Naive thymus-derived CD4-positive, alpha-beta T cell (primary cell): ENCODE results near the gene CNNM3. TPM values are rescaled to one million over a fixed set of nuclear protein-coding genes. Genes with fewer than 3 reads are reported as not detected.

ENCODE experiments used
- ATAC-seq: fragments of 150-1000 bp; cut with Tn5 transposase; 2 replicates; pipeline ENCODE4 v1.10.0; 2021; ENCODE audit warnings: mild to moderate bottlenecking, moderate library complexity
- CTCF ChIA-PET: fragments of 350-600 bp; sonication (Branson Sonifier 250); formaldehyde crosslinking; loops from one replicate; lab custom pipeline; 2021; ENCODE audit warnings: antibody characterized with exemption; lab: Charles Lee
- POLR2A ChIA-PET: fragments of 350-600 bp; sonication (Branson Sonifier 250); formaldehyde crosslinking; loops from one replicate; lab custom pipeline; 2021; ENCODE audit warnings: antibody characterized with exemption, inconsistent platforms; lab: Charles Lee
- DNase-seq, 9 donors: peaks; one replicate each; pipeline versions ENCODE4 v3.0.0 to v3.0.0-alpha.2; 2020 to 2022; ENCODE audit warnings: mixed read lengths in 1 of 9
- H3K27ac ChIP-seq: one replicate; pipeline ENCODE4 v1.7.0; 2013; ENCODE audit warnings: mild to moderate bottlenecking, low read depth, low read length, moderate library complexity
- H3K27me3 ChIP-seq, 2 donors: one replicate each; pipeline ENCODE4 v1.7.0; 2013; ENCODE audit warnings: low read length in 2 of 2, mild to moderate bottlenecking in 2 of 2, moderate library complexity in 2 of 2; ENCODE audit not compliant: control insufficient read depth in 2 of 2, insufficient read depth in 2 of 2
- H3K36me3 ChIP-seq, 3 experiments: 1 replicate in 2 of 3; 2 replicates in 1 of 3; pipeline ENCODE4 v1.7.0; 2013; ENCODE audit warnings: low read length in 3 of 3, mild to moderate bottlenecking in 3 of 3, moderate library complexity in 1 of 3; ENCODE audit not compliant: insufficient read depth in 3 of 3, control insufficient read depth in 2 of 3
- H3K4me1 ChIP-seq, 2 donors: one replicate each; pipeline ENCODE4 v1.7.0; 2013; ENCODE audit warnings: low read length in 2 of 2, mild to moderate bottlenecking in 2 of 2, moderate library complexity in 1 of 2; ENCODE audit not compliant: control insufficient read depth in 2 of 2, insufficient read depth in 2 of 2
- H3K4me3 ChIP-seq: 2 replicates; pipeline ENCODE4 v1.7.0; 2013; ENCODE audit warnings: mild to moderate bottlenecking, low read length
- H3K9me3 ChIP-seq, 3 experiments: 1 replicate in 2 of 3; 2 replicates in 1 of 3; pipeline ENCODE4 v1.7.0; 2013; ENCODE audit warnings: low read length in 3 of 3; ENCODE audit not compliant: control insufficient read depth in 2 of 3
- H3K27ac Mint-ChIP-seq, 9 donors: one replicate each; pipeline ENCODE4 v1.8.0; 2020 to 2022; ENCODE audit warnings: mixed read lengths in 9 of 9, mild to moderate bottlenecking in 8 of 9, moderate library complexity in 5 of 9, inconsistent platforms in 2 of 9
- H3K27me3 Mint-ChIP-seq, 5 donors: one replicate each; pipeline ENCODE4 v1.8.0; 2021 to 2022; ENCODE audit warnings: mixed read lengths in 5 of 5, mild to moderate bottlenecking in 1 of 5
- H3K36me3 Mint-ChIP-seq, 5 donors: one replicate each; pipeline ENCODE4 v1.8.0; 2020 to 2022; ENCODE audit warnings: mixed read lengths in 5 of 5, mild to moderate bottlenecking in 3 of 5, inconsistent platforms in 1 of 5
- H3K4me1 Mint-ChIP-seq, 7 donors: one replicate each; pipeline ENCODE4 v1.8.0; 2020 to 2022; ENCODE audit warnings: mixed read lengths in 7 of 7, mild to moderate bottlenecking in 3 of 7, inconsistent platforms in 1 of 7
- H3K4me3 Mint-ChIP-seq, 10 donors: one replicate each; pipeline ENCODE4 v1.8.0; 2020 to 2022; ENCODE audit warnings: mild to moderate bottlenecking in 10 of 10, mixed read lengths in 10 of 10, moderate library complexity in 6 of 10, inconsistent platforms in 2 of 10
- H3K9me3 Mint-ChIP-seq, 11 donors: one replicate each; pipeline ENCODE4 v1.8.0; 2020 to 2022; ENCODE audit warnings: mixed read lengths in 11 of 11, mild to moderate bottlenecking in 4 of 11, inconsistent platforms in 1 of 11, moderate library complexity in 1 of 11
- intact Hi-C, 2 donors: fragments of 100-400 bp; cut with micrococcal nuclease; formaldehyde crosslinking; loops; one replicate each; pipeline ENCODE4 v1.15.1; 2023
- polyA plus RNA-seq, 2 donors: library from polyadenylated mRNA; unstranded; fragments of 300-500 nt; fragmentation: Illumina TruSeq; gene quantifications; one replicate each; pipeline ENCODE4 v1.2.3, GENCODE V29; 2021
- total RNA-seq, 6 experiments: library from RNA in 5 of 6; stranded (reverse) in 5 of 6; gene quantifications; 1 replicate in 5 of 6; 2 replicates in 1 of 6; pipeline ENCODE4 v1.2.3 and lab custom pipeline; 2021 to 2026

CNNM3 gene
- total and polyA plus RNA-seq, 7 experiments from 2014 or later, result 4.0 to 51.5 (median 37.7) TPM

DNA sequence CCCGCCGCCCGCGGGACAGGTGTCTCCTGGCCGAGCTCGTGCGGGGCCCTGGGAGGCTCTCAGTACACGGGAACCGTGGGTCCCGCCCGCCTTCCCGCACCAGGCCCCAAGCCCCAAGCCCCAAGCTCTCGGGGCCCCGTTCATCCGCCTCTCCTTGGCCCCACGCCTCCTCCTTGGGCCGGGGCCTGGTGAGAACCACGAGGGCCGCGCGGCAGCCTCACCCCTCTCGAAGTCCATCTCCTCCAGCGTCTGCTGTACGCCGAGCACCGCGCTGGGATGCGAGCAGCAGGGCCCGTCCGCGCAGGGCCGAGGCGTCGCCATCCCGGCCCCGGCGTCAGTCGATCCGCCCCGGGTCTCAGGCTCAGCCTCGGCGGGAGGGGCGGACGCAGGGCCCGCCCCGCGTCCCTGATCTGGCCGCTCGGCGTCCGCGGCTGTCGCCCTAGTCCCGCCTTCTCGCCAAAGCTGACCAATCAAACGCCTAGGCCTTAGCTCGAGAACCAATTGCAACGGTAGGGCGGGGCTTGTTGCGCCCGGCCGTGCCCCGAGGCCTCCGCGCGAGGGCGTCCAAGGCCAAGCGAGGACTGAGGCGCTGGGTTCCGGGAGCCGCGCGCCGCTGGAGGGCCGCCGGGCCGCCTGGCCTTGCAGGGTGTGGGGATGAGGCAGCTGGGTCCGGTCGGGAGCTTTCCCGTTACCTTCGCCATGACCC lies 41.8 kb downstream of the CNNM3 start, which contains the start of gene ANKRD39:
Gene ANKRD39 (minus strand): TSS at position 350 of the 706 bp plus-strand sequence. CDS start 29 bp downstream, at position 321.
- intact Hi-C loops, result loop anchor here (1.0 to 5.0 kb wide), 16 partner anchors 10 to 321 kb away; partner anchors contain the start of genes CNNM3 (in 2 of the 2), CNNM4 (in 2 of the 2), ANKRD36 (in 1 of the 2) and ARID5A (in 1 of the 2)
- H3K36me3 ChIP-seq, result peaks cover 0 to 41% (median 6%) of the 10 kb centered on the region in 3 experiments
- H3K27ac ChIP-seq, result peak within 1 kb of the TSS; percentile 79
- Mint-ChIP-seq H3K4me3 (peak within 1 kb of the TSS; percentile 85 to 93 (median 89)), H3K36me3 (peaks cover 0 to 25% (median 14%) of the 10 kb centered on the region in 5 donors), H3K9me3 (peaks cover 0 to 4% (median 0%) of the 10 kb centered on the region in 11 donors), H3K27ac (peak within 1 kb of the TSS; percentile 62 to 92 (median 84)), H3K4me1 (peaks cover 21 to 53% (median 45%) of the 10 kb centered on the region in 7 donors), H3K27me3 (no peaks in the 10 kb centered on the region)
- no peaks in the 10 kb centered on the region for H3K27me3 ChIP-seq
- DNase-seq, result peak; percentile 96 to 99 (median 99)
- ATAC-seq, result peak; percentile 96
- CTCF ChIA-PET, result interaction anchor here (0.6 to 5.1 kb wide), 33 partner anchors 9 to 255 kb away, joined by 3 to 144 read pairs (median 4); partner anchors contain the start of genes ANKRD36, CNNM3, CNNM4 and FAHD2B
- peaks cover 14 to 16% of the 10 kb centered on the region in 2 donors for H3K4me1 ChIP-seq
- POLR2A ChIA-PET, result interaction anchor here (0.5 to 15.0 kb wide), 23 partner anchors 11 to 255 kb away, joined by 3 to 288 read pairs (median 5); partner anchors contain the start of genes ANKRD23, ANKRD36, CNNM3 and SEMA4C
- H3K4me3 ChIP-seq, result peak within 1 kb of the TSS; percentile 72
- H3K9me3 ChIP-seq, result no peaks in the 10 kb centered on the region

- CTCF ChIA-PET, result interaction anchor here (2.7 to 5.1 kb wide), 4 partner anchors 9 to 253 kb away, joined by 16 to 144 read pairs (median 50); partner anchors contain the start of gene ANKRD36
- H3K4me3 ChIP-seq, result no peak overlapping the region
- peaks cover 4 to 21% (median 13%) of the 10 kb centered on the region in 5 donors for H3K36me3 Mint-ChIP-seq
- intact Hi-C loops, result loop anchor here in 1 of 2 donors (5.0 kb wide), 2 partner anchors 97 to 322 kb away; partner anchors contain the start of genes ARID5A and CNNM4
- peak overlapping the region; percentile 61 for H3K27ac ChIP-seq
- no peaks in the 10 kb centered on the region for H3K27me3 ChIP-seq
- H3K4me1 Mint-ChIP-seq, result peaks cover 21 to 50% (median 47%) of the 10 kb centered on the region in 7 donors
- H3K4me3 Mint-ChIP-seq, result peak overlapping the region; percentile 50 to 91 (median 88)
- peaks cover 0 to 4% (median 0%) of the 10 kb centered on the region in 11 donors for H3K9me3 Mint-ChIP-seq
- ATAC-seq (no peak), DNase-seq (no peak)
- H3K4me1 ChIP-seq, result peaks cover 14 to 16% of the 10 kb centered on the region in 2 donors
- H3K27me3 Mint-ChIP-seq, result no peaks in the 10 kb centered on the region
- H3K36me3 ChIP-seq, result peaks cover 0 to 43% (median 0%) of the 10 kb centered on the region in 3 experiments
- H3K9me3 ChIP-seq, result no peaks in the 10 kb centered on the region
- peak overlapping the region; percentile 54 to 89 (median 84) for H3K27ac Mint-ChIP-seq
- POLR2A ChIA-PET, result interaction anchor here (0.6 to 15.0 kb wide), 13 partner anchors 9 to 373 kb away, joined by 3 to 288 read pairs (median 9); partner anchors contain the start of genes ANKRD36 and SEMA4C
Observed at GRCh38 chr2:96859099-96859649, 43.1 kb downstream of the CNNM3 start.

DNA sequence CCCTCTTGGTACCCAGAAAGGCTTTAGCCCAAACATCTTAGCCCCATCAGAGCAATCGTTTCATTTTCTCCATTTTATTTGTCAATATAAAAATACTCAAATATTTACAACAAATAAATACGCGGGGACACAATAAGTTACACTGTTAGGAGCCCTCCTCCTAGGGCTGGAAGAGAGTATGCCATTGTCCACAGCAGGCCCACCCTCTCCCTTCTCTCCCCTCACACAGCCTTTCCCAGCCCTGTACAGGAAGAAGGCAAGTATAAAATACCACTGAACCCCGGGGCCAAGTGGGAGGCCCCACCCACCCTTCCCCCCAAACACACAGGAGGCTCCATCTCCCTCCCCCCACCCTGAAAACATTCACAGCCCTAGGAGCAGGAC lies 43.6 kb downstream of the CNNM3 start:
- H3K27ac Mint-ChIP-seq, result peak overlapping the region; percentile 62 to 89 (median 84)
- H3K27me3 ChIP-seq, result no peaks in the 10 kb centered on the region
- H3K4me3 Mint-ChIP-seq, result peak overlapping the region in 8 of 10 donors; percentile 23 to 91 (median 86)
- intact Hi-C loops, result loop anchor here in 1 of 2 donors (5.0 kb wide), 2 partner anchors 97 to 322 kb away; partner anchors contain the start of genes ARID5A and CNNM4
- H3K36me3 ChIP-seq, result peaks cover 0 to 44% (median 0%) of the 10 kb centered on the region in 3 experiments
- no peak overlapping the region for H3K27ac ChIP-seq
- H3K4me1 ChIP-seq, result peaks cover 14 to 16% of the 10 kb centered on the region in 2 donors
- no peak overlapping the region for H3K4me3 ChIP-seq
- H3K9me3 ChIP-seq, result no peaks in the 10 kb centered on the region
- no peak for DNase-seq
- CTCF ChIA-PET, result interaction anchor here (1.5 kb wide), 1 partner anchor 103 kb away, joined by 3 read pairs; no protein-coding TSS in a partner anchor
- peaks cover 4 to 18% (median 13%) of the 10 kb centered on the region in 5 donors for H3K36me3 Mint-ChIP-seq
- POLR2A ChIA-PET, result interaction anchor here (0.6 to 15.0 kb wide), 7 partner anchors 9 to 253 kb away, joined by 3 to 288 read pairs (median 17); partner anchors contain the start of genes ANKRD36 and SEMA4C
- peaks cover 0 to 2% (median 0%) of the 10 kb centered on the region in 11 donors for H3K9me3 Mint-ChIP-seq
- no peaks in the 10 kb centered on the region for H3K27me3 Mint-ChIP-seq
- peaks cover 21 to 49% (median 42%) of the 10 kb centered on the region in 7 donors for H3K4me1 Mint-ChIP-seq
- no peak for ATAC-seq

- peaks cover 14 to 16% of the 10 kb centered on the region in 2 donors for H3K4me1 ChIP-seq
- H3K36me3 ChIP-seq, result peaks cover 0 to 51% (median 5%) of the 10 kb centered on the region in 3 experiments
- Mint-ChIP-seq H3K36me3 (peaks cover 4 to 18% (median 9%) of the 10 kb centered on the region in 5 donors), H3K27me3 (no peaks in the 10 kb centered on the region), H3K27ac (peak overlapping the region; percentile 47 to 89 (median 81)), H3K4me3 (peak overlapping the region in 9 of 10 donors; percentile 0 to 91 (median 32)), H3K4me1 (peaks cover 21 to 43% (median 37%) of the 10 kb centered on the region in 7 donors), H3K9me3 (peaks cover 0 to 2% (median 0%) of the 10 kb centered on the region in 11 donors)
- no peak overlapping the region for H3K4me3 ChIP-seq
- DNase-seq (peak in 4 of 9 donors; percentile 33 to 51 (median 46)), ATAC-seq (no peak)
- no peak overlapping the region for H3K27ac ChIP-seq
- H3K27me3 ChIP-seq, result no peaks in the 10 kb centered on the region
- POLR2A ChIA-PET, result interaction anchor here (0.6 to 15.0 kb wide), 10 partner anchors 9 to 252 kb away, joined by 3 to 288 read pairs (median 4); partner anchors contain the start of genes ANKRD36 and SEMA4C
- CTCF ChIA-PET, result interaction anchor here (0.6 to 2.4 kb wide), 3 partner anchors 53 to 103 kb away, joined by 3 to 17 read pairs (median 3); no protein-coding TSS in a partner anchor
- H3K9me3 ChIP-seq, result no peaks in the 10 kb centered on the region
- intact Hi-C loops, result no loop called here
Observed at GRCh38 chr2:96860065-96861029, 44.3 kb downstream of the CNNM3 start.

DNA sequence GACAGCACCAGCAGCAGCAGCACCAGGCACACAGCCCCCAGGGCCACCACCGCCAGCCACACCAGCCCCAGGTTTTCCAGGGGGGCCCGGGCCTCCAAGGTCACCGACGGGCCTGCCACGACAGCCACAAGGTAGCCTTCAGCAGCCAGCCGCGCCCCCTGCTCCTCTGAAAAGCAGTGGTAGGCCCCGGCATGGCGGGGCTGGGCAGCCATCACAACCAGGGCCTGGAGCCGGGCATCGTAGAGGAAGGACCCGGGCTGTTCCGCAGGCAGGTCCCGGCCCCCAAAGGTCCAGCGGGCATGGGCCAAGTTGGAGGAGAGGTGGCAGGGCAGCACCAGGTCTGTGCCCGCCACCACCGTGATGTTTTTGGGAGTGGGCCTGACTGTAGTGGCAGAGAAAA lies 45.0 kb downstream of the CNNM3 start:
- Histone ChIP-seq H3K4me3 (no peak overlapping the region), H3K36me3 (peaks cover 0 to 58% (median 7%) of the 10 kb centered on the region in 3 experiments), H3K27me3 (no peaks in the 10 kb centered on the region), H3K4me1 (peaks cover 13 to 16% of the 10 kb centered on the region in 2 donors), H3K9me3 (no peaks in the 10 kb centered on the region), H3K27ac (no peak overlapping the region)
- Mint-ChIP-seq H3K27me3 (no peaks in the 10 kb centered on the region), H3K4me3 (no peak overlapping the region), H3K27ac (no peak overlapping the region), H3K36me3 (peaks cover 4 to 22% (median 9%) of the 10 kb centered on the region in 5 donors), H3K9me3 (peaks cover 0 to 2% (median 0%) of the 10 kb centered on the region in 11 donors), H3K4me1 (peaks cover 20 to 44% (median 40%) of the 10 kb centered on the region in 7 donors)
- DNase-seq (no peak), ATAC-seq (no peak)
- ChIA-PET CTCF (interaction anchor here (0.6 to 2.4 kb wide), 3 partner anchors 52 to 102 kb away, joined by 3 to 17 read pairs (median 3); no protein-coding TSS in a partner anchor), POLR2A (interaction anchor here (1.0 to 15.0 kb wide), 8 partner anchors 8 to 101 kb away, joined by 3 to 288 read pairs (median 4); partner anchors contain the start of gene SEMA4C)
- intact Hi-C loops, result no loop called here
